Esophagus squamous epithelium (tissue), 4 donors: ENCODE data around the gene CA11.

Experiments used
- POLR2A ChIP-seq, 4 donors: fragments of 450-650 bp; IDR thresholded peaks; one replicate each; pipeline ENCODE4 v1.6.1; 2017; ENCODE audit warnings: antibody characterized with exemption in 4 of 4, mild to moderate bottlenecking in 4 of 4, moderate library complexity in 3 of 4
- TF ChIP-seq, protein P1 (sequence below), 6 experiments: fragments of 450-650 bp in 4 of 6; fragments of 200-600 bp in 2 of 6; sonication (generic) in 2 of 6; IDR thresholded peaks; one replicate each; pipeline ENCODE4 v1.5.1; 2016 to 2019; ENCODE audit warnings: antibody characterized with exemption in 6 of 6, mild to moderate bottlenecking in 4 of 6, moderate library complexity in 4 of 6

- TF ChIP-seq POLR2A (IDR thresholded peaks at IDR 0.05): peak in 2 of 4 donors; percentile 15 to 20
- TF ChIP-seq, protein P1, sequence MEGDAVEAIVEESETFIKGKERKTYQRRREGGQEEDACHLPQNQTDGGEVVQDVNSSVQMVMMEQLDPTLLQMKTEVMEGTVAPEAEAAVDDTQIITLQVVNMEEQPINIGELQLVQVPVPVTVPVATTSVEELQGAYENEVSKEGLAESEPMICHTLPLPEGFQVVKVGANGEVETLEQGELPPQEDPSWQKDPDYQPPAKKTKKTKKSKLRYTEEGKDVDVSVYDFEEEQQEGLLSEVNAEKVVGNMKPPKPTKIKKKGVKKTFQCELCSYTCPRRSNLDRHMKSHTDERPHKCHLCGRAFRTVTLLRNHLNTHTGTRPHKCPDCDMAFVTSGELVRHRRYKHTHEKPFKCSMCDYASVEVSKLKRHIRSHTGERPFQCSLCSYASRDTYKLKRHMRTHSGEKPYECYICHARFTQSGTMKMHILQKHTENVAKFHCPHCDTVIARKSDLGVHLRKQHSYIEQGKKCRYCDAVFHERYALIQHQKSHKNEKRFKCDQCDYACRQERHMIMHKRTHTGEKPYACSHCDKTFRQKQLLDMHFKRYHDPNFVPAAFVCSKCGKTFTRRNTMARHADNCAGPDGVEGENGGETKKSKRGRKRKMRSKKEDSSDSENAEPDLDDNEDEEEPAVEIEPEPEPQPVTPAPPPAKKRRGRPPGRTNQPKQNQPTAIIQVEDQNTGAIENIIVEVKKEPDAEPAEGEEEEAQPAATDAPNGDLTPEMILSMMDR (IDR thresholded peaks at IDR 0.05): no peak
These were observed 13.3 kb downstream of the CA11 start for GRCh38 chr19:48632692-48633147.
